ENCODE data around the gene CDHR1.

DNA sequence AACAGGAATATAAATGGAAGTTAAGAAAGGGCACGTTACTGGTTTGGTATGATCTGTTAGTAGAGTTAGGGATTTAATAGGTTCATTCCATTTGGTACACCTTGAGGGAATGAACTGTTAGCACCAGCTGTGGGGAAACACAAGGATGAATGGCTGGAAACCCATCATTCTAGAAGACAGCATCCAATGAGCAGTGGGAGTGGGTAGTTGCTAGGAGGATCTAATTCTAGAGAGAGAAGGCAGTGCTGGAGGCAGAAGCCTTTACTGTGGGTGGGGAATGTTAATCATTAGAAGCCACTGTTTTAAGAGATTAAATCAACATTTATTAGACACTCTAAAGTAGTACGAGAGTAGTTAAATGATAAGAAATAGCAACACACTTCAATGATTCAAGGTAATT lies 36.3 kb upstream of the CDHR1 start:
- TF ChIP-seq CTCF (IDR thresholded peaks at IDR 0.05) (no peak), POLR2A (IDR thresholded peaks at IDR 0.05) (no peak)
